ENCODE data around the gene TIMM17B.
A peak's percentile ranks its signal among the peaks of the same experiment; 100 is the strongest.

TIMM17B gene

DNA sequence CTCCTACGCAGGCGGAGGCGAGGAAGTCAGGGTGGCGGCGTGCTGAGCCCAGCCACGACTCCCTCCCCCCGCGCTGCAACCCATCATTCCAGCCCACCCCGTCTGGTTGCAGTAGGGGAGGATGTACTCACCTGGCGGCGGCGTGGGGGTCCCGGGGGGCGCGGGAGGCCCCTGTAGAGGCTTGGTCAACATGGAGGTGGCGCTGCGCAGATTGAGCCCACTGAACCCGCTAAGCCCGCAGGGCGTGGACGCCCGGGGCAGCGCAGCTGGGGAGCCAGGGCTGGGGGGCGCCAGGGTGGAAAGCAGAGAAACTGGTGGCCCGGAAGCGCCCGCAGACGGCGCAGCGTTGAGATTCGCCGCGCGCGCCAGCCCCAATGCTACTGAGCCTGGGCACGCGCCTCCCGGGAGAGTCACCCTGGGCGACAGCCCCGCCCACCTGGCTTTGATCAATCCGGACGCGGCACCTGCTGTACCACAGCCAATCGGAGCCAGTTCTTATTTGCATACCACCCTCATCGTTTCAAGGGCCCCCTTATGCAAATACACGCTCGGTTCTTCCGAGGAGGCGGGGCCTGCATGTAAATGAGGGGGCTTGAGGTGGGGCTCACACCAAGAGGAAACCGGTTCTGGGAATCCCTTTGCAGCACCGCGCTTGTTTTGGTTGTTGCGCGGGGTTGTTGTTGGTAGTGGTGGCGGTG, 21.2 kb upstream of the TIMM17B start, which contains the start of gene PIM2:
Gene PIM2, minus strand, starts transcription at position 382 of the 698 bp plus-strand sequence. Its CDS starts 190 bp downstream, at position 192.
- DNase-seq, result peak; percentile 94

DNA sequence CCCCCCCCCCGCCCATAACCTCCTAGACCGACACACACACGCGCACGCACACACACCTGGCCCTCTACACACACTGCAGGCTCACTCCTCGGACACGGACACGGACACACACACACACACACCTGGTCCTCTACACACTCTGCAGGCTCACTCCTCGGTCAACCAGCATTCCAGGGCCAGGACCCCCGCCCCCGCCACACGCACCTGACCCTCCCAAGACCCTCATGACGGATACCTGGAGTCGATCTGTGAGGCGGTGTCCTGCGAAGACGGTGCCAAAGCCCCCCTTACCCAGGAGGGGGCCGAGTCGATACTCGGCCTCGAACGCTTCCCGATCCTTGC, 20.7 kb upstream of the TIMM17B start:
- no peak for DNase-seq

- DNase-seq, result peak; percentile 89
Observed at GRCh38 chrX:48917139-48918001, 19.8 kb upstream of the TIMM17B start.

DNA sequence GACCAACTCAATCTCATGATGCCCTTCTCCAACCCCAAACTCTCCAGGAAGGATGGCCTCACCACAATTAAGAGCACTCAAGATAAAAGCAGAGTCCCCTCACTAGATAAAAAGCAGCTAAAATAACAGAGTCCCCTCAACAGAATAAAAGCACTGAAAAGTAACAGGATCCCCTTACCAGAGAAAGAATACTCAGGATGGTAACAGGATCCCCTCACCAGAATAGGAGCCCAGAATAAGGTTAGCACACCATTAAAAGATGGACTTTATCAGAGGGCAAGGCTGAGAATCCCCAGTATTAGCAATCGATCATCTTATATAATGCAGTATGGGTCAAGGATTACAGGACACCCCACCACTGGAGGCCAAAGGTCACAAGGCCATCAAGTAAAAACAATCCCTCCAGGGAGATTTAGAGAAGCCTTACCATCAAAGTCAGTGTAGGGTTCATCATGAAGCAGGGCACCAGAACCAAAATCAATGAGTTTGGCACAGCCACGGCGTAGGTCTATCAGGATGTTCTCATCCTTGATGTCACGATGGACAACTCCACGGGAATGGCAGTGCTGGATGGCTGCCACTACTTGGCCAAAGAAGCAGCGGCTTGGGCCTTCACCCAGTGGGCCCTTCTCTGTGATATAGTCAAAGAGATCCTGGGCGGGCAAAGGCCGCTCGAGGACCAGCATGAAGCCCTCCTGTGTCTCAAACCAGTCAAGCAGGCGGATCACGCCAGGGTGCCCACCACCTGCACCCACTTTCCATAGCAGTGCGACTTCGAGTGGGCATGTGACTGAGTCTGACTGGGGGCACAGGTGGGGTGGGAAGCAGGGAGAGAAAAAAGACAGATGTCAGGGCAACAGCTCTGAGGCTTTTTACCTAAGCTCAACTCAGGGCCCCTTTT, 17.3 kb upstream of the TIMM17B start:
- DNase-seq, result no peak

DNA sequence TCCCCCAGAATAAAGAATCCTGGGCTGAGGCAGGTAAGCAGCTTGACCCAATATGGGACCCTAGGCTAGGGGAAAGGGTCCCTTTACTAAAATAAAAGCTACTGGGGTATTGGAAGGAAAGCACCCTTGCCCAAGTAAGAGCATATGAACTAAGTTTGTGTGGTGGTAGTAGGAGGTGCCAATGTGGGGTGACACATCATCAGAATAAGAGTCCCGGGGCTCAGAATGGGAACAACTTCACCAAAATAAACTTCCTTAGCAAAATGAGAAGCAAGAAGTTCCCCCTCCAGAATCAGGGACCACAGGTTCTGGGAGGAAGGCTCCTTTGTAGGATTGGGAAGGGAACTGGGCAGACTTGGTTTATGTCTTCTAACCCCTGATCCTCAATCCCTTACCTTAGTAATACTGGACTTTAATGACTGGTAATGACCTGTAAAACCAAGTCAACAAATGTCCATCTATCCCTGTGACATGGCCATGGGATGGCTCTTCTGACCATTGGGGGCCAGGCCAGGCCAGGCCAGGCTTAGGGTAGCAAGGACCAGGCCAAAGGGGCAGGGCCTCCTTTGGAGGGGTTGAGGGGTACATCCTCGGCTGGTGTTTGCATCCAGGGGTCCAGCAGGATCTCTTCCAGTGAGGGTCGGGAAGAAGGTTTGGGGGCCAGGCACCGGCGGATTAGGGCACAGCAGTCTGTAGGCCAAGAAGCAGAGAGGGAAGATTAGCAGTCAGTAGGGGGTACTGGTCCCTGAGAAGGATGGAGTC, 16.2 kb upstream of the TIMM17B start:
- DNase-seq, result no peak

DNA sequence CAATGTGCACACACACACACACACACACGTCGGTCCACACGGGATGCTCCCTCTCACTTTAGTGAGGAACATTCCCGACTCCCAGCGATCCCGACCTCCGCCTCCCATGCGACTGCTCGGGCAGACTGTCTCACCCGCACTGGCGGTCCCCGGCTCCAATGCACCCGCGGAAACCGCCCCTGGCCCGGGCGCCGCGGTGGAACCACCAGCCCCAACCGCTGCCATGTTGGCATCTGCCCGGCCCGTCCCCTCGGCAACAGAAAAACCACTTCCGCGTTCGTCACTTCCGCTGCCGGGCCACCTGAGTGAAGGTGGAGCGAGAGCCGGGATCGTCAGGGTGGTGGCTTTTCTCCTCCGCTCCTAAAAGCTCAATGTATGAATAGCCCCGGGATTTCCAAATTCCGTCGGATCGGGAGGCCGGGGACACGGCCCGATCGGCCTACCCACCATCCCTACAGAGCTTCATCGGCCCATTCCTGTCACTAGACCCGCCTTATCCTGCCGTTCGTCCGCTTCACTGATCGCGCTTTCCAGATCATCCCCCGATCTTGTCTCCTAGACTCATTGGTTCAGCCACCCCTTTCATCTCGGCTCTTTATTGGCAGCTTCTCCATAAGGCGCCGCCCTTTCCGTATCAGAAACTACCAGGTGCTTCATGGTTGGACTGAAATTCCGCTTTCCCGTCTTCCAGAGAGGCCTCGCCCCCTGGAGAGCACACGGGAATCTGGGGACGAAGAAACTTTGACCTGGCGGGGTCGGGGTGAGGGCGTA, 14.0 kb upstream of the TIMM17B start, which contains the start of gene SLC35A2:
Gene SLC35A2, minus strand, starts transcription at position 235 of the 771 bp plus-strand sequence. Its CDS starts 10 bp downstream, at position 225.
- DNase-seq, result peak; percentile 74

- DNase-seq, result no peak
Observed at GRCh38 chrX:48910926-48911411, 13.4 kb upstream of the TIMM17B start.

DNA sequence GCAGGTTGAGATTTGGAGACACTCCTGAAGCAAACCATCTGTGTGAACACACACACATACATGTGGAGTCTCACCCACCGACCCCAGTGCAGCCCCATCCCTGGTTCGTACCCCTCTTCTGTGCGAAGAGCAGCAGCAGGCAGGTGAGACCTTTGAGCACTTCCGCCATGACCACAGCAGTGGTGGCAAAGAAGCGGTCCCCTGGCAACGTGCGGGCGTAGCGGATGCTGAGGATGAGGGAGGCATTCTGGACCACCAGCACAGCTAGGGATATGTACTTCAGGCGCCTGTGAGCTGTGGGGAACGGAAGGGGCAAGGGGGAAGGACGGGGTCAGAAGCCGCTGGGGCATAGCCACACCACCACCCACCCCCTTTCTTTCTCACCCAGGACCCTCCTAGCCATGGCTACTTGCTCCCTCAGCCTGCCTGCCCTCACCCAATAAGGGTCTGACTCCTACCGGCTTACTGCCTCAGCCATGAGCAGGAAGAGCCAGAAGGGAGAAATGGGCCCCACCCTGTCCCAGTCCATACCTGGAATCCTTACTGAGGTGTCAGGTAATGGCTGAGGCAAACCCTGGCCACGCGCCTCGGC, 12.2 kb upstream of the TIMM17B start:
- no peak for DNase-seq

DNA sequence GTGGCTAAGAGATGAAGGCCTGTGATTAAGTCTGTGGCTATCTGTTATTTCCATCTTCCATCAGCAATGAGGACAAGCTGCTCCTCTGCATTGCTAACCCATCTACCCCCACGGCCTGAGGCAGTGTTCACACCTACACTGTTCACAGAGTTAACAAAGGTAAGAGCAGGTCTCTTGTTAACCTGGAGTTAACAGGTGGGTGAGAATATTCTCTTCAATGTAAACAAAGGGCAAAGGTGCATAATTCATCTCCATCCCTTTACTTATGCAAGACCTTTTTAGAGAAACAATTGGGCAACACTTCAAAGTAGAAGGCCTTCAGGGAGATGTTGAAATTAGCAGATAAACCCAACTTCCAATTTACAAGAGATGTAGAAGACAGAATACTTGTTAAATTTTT, 11.0 kb upstream of the TIMM17B start:
- no peak for DNase-seq

GRCh38 chrX:48905090-48905790, 7.7 kb upstream of the TIMM17B start:
- no peak for DNase-seq

DNA sequence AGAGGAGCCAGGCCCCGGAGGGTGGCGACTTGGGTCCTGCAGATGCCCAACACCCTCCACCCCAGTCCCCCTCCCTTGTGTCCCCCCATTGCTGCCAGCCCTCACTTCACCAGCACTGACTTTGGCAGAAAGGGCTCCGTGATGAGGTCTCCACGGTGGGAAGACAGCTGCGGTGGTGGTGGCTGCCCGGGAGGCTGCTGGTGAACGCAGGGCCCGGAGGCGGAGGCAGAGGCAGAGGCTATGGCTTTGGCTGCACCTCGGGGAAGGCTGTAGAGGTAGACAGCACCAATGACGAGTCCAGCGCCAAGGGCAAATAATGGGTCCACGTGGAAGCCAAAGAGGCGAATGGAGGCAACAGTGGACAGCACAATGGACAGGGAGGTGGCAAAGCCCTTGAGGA, 7.1 kb upstream of the TIMM17B start:
- DNase-seq, result no peak

DNA sequence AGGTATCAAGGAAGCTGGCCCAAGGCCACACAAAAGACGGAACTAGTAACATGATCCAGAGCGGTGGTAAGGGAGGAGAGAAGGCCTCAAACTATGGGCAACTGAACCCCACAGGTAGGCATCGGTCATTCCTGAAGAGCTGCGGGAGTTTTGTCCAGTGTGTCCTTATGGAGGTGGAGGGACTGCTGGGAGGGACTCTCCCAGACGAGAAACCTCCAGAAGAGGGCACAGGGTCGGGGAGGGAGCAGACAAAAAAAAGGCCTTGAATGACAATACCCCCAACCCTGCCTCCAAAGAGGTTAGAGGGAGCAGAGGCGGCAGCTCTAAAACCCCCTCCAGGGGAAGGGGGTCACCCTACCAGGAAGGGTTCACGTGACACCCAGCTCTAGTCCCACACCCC, 6.6 kb upstream of the TIMM17B start:
- no peak for DNase-seq

DNA sequence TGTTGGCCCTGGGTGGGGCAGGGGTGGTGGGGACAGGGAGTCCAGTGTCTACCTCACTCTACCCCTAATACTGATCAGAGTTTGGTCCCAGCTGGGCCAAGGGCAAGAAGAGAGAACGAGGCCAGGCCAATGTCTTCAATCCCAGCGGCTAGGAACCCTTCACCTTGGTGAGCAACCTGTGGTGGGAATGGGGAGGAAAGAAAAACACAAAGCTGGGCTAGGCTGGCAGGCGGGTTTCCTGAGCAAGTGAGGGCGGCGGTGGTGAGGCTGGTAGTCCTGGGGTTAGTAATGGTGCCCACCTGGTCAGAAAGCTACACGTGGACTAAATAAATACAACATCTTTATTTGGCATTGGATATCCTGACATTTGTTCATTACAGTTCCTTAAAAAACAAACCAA, 5.7 kb upstream of the TIMM17B start:
- DNase-seq, result no peak

DNA sequence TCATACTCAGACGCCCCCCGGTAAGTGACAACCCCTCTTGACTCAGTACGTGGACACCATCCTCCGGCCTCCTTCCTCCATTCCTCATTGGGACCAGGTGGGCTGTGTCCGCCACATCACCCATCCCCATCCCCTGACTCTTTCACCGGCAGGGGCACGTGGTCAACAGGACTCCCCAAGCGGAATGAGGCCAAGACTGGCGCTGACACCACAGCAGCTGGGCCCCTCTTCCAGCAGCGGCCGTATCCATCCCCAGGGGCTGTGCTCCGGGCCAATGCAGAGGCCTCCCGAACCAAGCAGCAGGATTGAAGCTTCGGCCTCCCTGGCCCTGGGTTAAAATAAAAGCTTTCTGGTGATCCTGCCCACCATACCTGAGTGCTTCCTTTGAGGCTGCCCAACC, 5.2 kb upstream of the TIMM17B start:
- DNase-seq, result no peak

DNA sequence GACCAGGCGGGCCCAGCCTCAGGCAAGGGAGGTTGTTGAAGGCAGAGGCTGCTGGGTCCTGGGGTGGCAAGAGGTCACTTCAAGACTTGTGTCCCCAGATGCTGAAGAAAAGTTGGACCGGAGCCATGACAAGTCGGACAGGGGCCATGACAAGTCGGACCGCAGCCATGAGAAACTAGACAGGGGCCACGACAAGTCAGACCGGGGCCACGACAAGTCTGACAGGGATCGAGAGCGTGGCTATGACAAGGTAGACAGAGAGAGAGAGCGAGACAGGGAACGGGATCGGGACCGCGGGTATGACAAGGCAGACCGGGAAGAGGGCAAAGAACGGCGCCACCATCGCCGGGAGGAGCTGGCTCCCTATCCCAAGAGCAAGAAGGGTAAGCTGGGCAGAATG, 4.6 kb upstream of the TIMM17B start:
- no peak for DNase-seq

GRCh38 chrX:48901069-48901468, 3.5 kb upstream of the TIMM17B start:
- no peak for DNase-seq

DNA sequence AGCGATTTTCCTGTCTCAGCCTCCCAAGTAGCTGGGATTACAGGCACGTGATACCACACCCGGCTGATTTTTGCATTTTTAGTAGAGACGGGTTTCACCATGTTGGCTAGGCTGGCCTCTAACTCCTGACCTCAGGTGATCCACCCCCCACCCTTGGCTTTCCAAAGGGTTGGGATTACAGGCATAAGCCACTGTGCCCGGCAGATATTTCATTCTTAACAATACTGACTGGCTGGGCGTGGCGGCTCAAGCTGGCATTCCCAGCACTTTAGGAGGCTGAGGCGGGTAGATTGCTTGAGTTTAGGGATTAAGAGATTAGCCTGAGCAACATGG, 1.5 kb upstream of the TIMM17B start:
- DNase-seq, result no peak

DNA sequence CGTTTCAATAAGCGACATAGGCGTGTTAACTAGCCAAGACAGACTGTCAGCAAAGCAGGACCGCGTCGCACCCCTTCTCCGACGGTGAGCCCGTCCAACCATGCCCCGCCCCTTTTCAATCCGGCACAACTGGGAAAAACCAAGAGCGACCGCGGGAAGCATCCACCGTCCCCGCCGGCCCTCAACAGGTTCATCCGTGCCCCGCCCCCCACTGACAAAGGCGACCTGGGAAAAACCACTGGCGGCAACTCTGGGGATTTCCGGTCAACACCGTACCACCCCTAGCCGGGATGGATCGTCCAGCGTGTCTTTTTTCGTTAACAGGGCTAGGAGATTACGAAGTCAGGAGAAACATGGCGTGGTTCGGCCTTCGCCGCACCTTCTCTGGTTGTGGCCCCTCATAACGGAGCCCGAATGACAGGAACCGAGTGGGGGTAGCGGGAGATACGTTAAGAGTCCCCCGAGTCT, 377 bp downstream of the TIMM17B start:
- peak; percentile 70 for DNase-seq

- DNase-seq, result no peak
Observed at GRCh38 chrX:48896611-48897011, 957 bp downstream of the TIMM17B start.

DNA sequence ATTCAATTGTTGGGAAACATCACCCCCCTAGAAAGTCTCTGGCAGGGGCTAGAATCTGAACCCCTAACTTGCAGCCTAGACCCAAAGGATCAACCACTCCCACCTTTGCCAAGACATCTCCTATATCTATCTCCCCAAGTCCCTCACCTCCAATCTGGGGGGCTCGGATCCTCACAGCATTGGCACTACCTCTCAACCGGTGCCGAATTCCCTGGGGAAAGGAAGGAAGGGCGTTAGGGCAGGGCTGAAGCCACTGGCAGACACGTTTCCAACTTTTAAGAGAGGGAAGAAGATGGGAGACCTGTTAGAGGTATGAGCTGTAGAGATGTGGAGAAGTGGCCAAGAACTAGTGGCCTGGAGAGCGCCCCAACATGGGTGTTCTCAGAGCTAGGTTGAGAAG, 2.7 kb downstream of the TIMM17B start:
- no peak for DNase-seq
